HG02642 (cell line): Measurements from ENCODE around the gene TENM4.

Source experiments
- ATAC-seq: cut with Tn5 transposase; IDR thresholded peaks from one replicate; pipeline ENCODE4 v1.9.1; 2021; ENCODE audit warnings: mild to moderate bottlenecking; ENCODE audit not compliant: unreplicated experiment, poor library complexity

Gene TENM4

DNA sequence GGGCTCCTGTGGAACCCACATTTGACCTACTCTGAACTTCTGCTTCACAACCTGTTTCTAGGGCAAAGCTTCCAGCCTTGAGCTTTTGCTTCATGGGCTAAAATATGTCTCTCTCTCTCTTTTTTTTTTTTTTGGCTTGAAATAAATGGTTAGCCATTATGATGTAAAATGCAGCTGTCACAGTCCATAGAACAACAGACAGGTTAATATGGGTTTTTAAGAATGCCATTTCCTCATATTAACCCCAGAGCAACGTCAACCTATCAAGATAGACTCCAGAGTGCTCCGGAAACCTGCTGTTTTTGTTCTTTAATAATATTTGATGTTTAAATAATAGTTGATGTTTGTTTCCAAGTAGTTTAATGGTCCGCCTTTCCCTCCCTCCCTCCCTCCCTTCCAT lies 285.6 kb downstream of the TENM4 start:
- no peak for ATAC-seq

DNA sequence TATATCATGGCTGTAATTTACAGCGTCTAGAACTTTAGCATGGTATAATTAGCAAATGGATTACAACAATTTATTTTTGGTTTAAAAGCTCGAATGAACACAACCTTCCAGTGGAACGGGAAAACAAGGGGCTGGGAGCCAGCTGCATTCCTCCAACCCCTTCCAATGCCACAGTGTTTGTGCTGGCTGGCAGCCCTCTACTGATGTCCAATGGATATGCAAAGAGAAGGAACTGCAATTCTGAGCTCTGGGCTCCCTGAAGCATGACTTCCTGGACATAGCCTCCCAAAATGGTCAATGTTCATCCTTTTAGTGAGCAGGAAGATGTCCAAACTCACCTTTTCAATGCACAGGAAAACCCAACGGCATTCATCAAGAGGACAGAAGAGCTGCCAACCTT lies 288.3 kb downstream of the TENM4 start:
- ATAC-seq, result no peak

DNA sequence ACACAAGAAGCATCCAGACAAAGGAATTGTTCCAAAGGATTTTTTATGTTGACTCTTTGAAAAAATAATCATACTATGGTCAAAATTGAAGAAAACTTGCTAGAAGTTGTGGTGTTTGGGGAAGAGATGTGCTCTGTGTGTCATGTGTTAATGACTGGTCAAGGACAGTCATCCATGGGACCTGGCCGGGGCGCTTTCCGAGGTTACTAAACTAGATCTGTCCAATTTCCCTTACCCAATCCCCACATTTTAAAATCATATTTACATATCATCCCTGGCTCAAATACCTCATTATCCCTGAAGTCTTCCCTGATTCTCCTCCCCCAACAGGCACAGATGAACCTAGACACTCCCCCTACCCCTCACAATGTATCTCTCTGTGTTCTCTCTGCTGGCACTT lies 289.4 kb downstream of the TENM4 start:
- no peak for ATAC-seq

DNA sequence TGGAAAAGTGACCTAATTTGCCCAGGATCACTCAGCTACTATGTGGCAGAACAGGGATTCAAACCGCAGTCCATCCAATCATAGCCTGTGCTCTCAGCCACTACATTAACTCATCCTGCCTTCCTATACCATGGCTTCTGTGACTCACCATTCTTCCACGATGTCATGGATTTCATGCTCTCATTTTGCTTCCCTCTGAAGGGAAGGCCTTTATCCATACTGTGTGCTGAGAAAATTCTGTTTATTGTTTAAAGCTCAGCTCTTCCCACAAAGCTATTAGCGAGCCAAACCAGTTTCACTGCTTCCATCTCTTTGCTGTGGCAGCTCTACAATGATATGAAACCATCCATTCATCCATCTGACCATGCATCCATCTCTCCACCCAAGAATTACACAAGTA lies 289.9 kb downstream of the TENM4 start:
- ATAC-seq, result no peak

DNA sequence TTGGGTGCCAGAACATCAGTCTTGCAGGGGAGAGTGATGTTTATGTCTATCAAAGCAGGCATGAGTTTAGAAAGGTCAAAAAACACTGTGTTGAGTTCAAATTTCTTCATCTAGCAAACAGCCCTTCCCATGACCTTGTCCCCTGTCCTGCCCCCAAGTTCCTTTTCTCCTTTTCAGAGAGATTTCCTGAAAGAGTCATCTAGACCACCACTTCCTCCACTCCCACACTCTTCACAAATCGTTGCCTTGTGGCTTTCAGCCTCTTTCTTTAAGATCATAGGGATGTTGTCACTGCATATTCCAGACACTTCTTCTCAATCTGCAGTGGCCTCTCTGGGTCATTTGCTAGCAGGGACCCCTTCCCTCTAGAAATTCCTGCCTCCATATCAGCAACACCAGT lies 290.5 kb downstream of the TENM4 start:
- ATAC-seq, result no peak

DNA sequence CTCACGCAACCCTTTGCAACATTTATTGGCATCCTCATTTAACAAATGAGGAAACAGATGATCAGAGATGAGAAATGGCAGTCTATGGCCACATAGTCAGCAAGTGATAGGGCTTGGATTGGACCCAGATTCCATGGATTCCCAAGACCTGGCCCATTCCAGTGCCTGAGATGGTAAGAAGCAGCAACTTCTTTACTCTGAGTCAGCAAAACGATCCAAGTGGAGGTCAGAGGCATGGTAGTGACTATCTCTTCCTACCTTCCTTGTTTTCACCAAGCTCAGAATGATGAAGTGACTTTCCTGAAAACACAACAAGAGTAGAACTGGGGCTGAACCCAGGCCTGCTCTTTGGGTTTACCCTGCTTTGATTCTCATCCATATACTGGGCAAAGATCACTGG lies 293.1 kb downstream of the TENM4 start:
- no peak for ATAC-seq

DNA sequence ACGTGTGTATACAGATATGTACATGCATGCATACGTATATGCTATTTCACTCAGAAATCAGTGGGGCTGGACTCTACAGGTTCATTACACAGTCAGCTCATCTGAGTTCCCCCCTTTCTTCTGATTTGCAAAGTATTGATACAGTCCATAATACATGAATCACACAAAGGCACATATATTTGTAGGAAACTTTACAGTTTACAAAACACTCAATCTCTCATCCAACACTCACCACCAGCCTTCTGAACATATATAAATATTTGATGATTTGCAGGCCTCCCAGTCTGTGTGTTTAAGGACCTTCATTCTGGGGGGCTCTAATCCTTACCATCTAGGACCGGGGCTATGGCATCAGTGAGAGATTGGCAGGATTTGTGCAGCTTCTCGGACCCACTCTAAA lies 293.8 kb downstream of the TENM4 start:
- ATAC-seq, result no peak

DNA sequence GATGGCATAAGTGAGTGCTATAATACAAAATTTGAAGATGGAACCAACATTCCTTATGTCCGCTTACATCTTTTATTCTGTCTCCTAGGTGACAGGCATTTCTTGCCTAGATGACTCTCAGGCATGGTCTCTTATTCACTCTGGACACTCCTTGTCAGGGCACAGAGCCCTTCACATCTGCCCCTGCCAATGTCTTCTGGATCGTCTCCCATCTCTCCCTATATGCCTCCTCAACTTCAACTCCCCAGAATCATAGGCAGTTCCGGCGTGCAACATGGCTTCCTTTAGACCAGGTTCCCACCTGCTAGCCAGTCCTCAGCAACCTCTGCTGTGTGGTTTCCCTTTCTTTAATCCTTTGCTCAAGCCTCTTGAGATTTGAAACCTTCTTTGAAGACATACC lies 300.9 kb downstream of the TENM4 start:
- no peak for ATAC-seq

DNA sequence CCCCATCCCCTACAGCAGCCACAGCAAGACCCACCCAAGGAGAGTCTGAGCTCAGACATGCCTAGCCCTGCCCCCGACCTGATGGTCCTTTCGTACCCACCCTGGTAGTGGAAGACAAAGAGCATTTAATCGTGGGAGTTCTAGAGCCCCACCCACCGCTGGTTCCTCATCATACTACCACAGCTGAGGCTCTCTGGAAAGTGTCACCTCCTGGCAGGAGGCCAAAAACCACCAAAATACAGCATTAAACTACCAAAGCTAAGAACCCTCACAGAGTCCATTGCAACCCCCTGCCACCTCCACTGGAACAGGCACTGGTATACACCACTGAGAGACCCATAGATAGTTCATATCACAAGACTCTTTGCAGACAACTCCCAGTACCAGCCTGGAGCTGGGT lies 311.1 kb downstream of the TENM4 start:
- ATAC-seq, result no peak

DNA sequence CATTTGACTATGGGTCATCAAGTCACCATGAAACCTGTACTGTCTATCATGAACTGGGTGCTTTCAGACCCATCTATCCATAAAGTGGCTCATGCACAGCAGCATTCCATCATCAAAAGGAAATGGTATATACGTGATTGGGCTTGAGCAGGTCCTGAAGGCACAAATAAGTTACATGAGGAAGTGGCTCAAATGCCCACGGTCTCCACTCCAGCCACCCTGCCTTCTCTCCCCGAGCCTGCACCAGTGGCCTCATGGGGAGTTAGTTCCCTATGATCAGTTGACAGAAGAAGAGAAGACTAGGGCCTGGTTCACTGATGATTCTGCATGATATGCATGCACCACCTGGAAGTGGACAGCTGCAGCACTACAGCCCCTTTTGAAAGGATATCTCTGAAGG lies 312.5 kb downstream of the TENM4 start:
- no peak for ATAC-seq

DNA sequence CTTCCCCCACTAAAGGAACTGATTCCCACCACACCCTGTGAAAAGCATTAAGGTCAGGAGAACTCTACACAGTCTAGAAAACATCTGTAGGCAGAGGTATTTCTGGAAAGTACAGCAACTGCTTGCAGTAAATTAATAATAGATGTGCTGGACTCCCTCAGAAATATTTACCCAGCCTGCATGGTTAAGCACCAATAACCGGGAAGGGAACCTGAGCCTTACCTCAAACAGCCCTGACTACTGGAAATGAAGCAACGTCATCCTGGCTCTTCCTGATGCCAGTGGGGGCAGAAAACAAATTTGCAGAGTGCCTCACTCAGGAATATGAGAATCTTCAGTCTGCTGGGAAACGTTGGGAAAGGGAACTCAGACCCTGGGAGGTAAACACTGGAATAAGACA lies 318.1 kb downstream of the TENM4 start:
- ATAC-seq, result no peak

DNA sequence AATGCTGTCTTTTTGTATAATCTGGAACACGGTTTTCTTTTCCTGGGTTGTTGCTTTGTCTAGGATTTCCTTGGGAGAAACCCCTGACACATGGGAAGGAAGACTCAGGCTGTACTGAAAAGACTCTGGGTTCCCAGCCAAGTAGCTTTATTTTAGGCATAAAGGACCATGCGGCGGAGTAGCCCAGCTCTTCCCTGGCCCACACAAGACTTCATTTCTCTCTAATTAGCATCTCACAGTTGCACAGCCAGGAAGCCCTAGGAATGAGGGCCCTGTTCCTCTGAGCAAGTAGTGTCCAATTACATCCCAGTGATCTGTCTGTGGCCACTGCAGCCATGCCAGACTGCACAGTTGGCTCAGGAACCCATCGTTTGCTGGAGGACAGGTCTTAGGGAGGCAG lies 319.5 kb downstream of the TENM4 start:
- ATAC-seq, result no peak

DNA sequence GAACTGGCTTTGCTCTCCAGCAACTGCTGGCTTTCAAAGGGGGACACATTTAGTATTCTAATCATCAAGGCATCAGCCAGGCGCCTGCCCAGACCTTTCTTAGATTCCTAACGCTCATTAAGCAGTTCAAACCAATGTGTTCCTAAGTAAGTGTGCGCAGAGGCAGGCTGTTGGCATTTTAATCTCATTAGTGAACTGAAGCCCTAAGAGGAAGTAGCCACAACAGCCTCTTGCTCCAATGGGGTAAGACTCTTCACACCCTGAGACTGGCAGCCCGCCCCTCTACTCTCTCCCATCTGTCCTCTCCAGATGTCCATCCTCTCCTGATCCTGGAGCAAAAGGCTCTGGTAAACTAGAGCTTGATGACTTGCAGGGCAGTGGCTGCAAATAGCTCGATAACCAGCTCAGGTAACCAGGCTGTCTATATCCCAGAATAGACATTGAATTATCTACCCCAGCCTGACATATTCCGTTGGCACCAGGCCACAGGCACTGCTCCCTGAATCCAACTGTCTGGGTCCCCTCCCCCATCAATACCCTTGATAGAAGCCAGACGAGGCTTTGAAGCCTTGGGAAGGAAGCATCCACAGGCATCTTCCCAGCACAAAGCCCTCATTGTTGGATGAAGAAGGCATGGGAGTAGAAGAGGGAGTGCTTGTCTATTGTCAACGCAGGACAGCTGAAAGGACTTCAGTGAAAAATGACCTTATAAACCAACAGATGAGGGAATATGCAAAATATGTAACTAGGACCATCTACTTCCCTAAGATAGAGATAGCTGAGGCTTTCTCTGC lies 321.1 kb downstream of the TENM4 start:
- ATAC-seq, result no peak

DNA sequence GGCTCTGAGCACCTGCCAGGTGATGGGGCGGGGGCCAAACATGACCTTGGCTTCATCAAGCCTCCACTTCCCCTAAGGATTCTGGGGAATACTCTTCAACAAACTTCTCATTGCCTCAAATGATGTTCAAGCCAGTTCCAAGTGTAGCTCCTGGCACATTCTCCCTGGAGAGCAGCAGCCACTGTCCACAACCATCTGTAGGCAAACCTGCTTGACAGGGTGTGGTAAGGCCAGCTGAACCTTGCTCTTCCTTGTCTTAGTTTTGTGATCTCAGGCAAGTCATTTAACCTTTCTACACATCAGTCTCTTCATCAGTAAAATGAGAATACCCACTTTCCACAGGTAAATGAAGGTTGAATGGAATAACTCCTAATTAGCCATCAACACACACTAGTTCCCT lies 323.3 kb downstream of the TENM4 start:
- ATAC-seq, result no peak

DNA sequence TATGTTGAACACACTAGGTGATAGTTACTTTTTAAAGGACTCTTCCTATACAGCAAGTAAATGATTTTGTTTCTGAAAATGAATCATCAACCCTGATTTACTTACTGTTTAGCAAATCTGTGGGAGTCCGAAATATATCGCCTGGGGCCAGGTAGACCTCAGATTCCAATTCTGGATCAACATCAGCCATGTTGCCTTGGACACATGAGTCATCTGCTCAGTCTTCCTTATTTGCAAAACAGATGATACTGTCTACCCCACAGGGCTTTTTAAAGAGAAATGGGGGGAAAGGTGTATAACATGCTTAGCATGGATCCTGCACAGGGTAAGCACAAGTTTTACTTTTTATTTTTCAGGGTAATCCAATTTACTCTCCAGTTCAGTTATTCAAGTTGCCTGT lies 324.2 kb downstream of the TENM4 start:
- no peak for ATAC-seq

DNA sequence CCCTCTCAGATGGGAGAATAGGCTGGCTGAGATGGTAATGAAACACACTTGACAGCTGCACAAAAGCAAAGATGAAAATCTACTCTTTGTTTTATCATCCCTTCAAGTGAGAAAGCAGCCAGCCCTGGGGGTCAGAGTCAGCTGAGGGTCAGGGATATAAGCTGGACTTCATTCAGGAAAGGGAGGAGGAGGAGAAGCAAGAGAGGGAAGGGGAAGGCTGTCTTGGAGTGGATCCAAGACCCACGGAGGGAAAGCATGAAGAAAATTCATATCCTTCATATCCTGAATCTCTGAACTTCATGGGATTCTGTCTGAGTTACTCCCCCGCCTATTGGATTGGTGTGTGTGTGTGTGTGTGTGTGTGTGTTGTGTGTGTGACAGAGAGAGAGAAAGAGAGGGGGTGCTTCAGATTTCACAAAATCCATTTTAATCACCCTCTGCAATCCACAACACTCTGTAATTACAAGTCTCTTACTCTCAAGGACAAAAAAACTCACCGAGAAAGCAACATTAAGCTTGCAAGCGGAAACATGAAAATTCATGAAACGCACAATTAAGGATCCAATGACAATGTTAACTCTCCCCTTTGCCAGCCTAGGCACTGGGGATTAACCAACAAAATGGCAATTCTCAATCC lies 327.7 kb downstream of the TENM4 start:
- no peak for ATAC-seq

DNA sequence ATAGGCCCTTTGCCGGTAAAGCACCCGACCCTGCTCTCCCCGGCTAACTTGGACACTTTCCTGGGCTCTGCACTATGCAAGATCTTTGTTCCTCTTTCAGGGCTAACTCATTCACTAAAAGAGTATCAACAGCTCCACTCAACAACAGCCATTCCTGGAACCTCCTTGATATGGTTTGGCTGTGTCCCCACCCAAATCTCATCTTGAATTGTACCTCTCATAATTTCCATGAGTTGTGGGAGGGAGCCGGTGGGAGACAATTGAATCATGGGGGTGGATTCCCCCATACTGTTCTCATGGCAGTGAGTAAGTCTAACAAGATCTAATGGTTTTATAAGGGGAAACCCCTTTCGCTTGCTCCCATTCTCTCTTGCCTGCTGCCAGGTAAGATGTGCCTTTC lies 330.0 kb downstream of the TENM4 start:
- ATAC-seq, result no peak

DNA sequence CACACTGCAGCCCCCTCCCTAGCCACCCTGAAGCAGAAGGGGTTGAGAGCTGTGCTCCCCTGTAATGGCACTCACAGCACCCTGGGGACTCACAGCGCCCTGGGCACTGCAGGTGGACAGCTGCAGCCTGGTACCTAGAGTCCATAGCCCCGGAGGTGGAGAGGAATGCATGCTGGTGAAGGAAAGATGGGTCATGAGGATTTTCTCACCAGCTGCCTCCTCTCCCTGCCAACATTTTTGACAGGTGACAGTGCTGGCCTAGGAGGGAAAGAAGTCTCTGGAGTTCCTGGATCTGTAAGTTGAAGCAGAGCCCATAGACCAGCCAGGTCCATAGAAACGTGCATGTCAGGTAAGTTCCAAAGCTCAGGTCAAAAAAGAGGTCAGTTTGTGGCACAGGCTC lies 330.5 kb downstream of the TENM4 start:
- ATAC-seq, result no peak

DNA sequence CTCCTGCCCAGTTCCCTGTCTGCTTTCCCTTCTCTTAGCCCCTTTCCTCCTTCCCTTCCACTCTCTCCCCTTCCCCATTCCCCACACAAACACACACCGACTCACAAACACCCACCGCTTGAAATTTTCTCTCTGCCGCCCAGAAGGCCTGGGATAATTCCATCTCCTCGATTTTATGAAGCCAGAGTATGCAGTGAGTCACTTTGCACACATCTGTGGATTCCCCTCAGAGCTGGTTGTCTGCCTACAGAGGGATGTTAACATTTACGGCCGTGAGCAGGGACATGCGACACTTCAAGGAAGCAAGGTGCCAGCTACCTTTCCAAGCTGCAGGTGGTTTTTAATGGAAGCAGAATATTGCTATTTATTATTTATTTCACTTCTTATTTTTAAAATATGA lies 332.0 kb downstream of the TENM4 start:
- no peak for ATAC-seq

DNA sequence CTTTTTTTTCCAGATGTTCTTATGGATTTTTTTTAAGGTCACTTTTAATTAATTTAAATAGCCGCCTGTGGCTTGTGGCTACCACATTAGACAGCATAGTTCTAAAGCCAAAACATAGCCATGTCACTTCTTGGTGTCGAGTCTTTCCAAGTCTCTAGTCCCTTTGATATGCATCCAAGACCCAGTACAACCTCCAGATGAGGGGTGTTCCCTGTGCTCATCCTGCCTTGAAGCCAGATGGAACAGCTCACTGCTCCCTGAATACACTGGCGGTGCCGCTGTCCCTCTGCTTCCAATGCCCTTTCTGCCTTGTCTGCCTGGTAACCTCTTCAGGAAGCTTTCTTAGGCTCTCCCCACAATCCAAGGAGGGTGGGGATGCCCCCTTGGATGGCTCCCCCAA lies 338.0 kb downstream of the TENM4 start:
- ATAC-seq, result no peak

DNA sequence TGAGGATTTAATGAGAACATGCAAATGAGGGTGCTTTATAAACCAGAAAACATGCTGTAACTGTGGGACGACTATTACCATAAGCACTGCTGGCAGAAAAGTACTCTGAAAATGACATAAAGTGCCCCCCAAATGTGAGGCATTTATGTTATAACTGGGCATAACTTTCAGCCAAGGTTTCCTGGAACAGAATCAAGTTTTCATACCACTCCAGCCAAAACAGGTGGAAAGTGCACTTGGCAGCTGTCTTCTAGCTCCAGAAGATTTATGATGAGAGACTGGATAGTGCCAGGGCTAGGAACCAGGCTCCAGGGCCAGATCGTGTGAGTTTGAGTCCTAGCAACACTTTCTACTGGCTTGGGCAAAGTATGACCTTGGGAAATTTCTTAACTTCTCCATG lies 339.2 kb downstream of the TENM4 start:
- no peak for ATAC-seq
